K562 (cell line): ENCODE measurements around the gene TBL2. TPM values are rescaled to one million over a fixed set of nuclear protein-coding genes. Genes with fewer than 3 reads are reported as not detected.

Experiments
- CC2D1A ChIP-seq: fragments of 450-650 bp; IDR thresholded peaks from 2 replicates; pipeline ENCODE4 v1.6.1; 2017; ENCODE audit warnings: mild to moderate bottlenecking
- DDX20 ChIP-seq: fragments of 450-650 bp; IDR thresholded peaks from 2 replicates; pipeline ENCODE4 v1.6.1; 2016; ENCODE audit warnings: missing genetic modification characterization, low read depth, mild to moderate bottlenecking, missing compliant biosample characterization, moderate library complexity
- E2F3 ChIP-seq: fragments of 250-450 bp; sonication (Bioruptor Pico); IDR thresholded peaks from 2 replicates; pipeline ENCODE4 v1.4.0; 2020; ENCODE audit warnings: mild to moderate bottlenecking
- ERF ChIP-seq: fragments of 450-650 bp; formaldehyde crosslinking; IDR thresholded peaks from 2 replicates; pipeline ENCODE4 v1.4.0; 2020; ENCODE audit warnings: mild to moderate bottlenecking, mixed read lengths
- MCM3 ChIP-seq: fragments of 450-650 bp; IDR thresholded peaks from 2 replicates; pipeline ENCODE4 v1.6.1; 2016
- MEIS2 ChIP-seq: fragments of 450-650 bp; IDR thresholded peaks from 2 replicates; pipeline ENCODE4 v1.6.1; 2014; ENCODE audit warnings: mild to moderate bottlenecking; ENCODE audit not compliant: partially characterized antibody
- NFE2L1 ChIP-seq: fragments of 450-650 bp; IDR thresholded peaks from 2 replicates; pipeline ENCODE4 v1.6.1; 2016; ENCODE audit warnings: missing genetic modification characterization, low read depth, mild to moderate bottlenecking, missing compliant biosample characterization, moderate library complexity, borderline replicate concordance
- POLR3G ChIP-seq: IDR thresholded peaks from 2 replicates; pipeline ENCODE4 v1.6.1; 2011; ENCODE audit not compliant: insufficient read length, insufficient replicate concordance; ENCODE audit errors: extremely low read depth
- RBFOX2 ChIP-seq: fragments of 200-400 bp; formaldehyde crosslinking; IDR thresholded peaks from 2 replicates; pipeline ENCODE4 v1.6.1; 2017; ENCODE audit warnings: low read depth, mild to moderate bottlenecking, low read length, moderate library complexity
- TCF7L2 ChIP-seq: fragments of 150-350 bp; IDR thresholded peaks from 2 replicates; pipeline ENCODE4 v1.6.1; 2016; ENCODE audit warnings: low read depth, mild to moderate bottlenecking, low read length, moderate library complexity
- TRIM24 ChIP-seq, 2 experiments: fragments of 450-650 bp; IDR thresholded peaks; 2 replicates each; pipeline ENCODE4 v1.6.1; 2016
- XRCC3 ChIP-seq: fragments of 450-650 bp; IDR thresholded peaks from 2 replicates; pipeline ENCODE4 v1.6.1; 2017; ENCODE audit warnings: mild to moderate bottlenecking, moderate library complexity
- ZNF197 ChIP-seq: fragments of 200-800 bp; sonication (Bioruptor generic); IDR thresholded peaks from 2 replicates; pipeline ENCODE4 v1.6.1; 2016; ENCODE audit warnings: low read depth, missing genetic modification characterization, missing compliant biosample characterization
- polyA plus RNA-seq, 8 experiments: library from polyadenylated mRNA; depleted of rRNA in 4 of 8; stranded (reverse) in 5 of 8; unstranded in 3 of 8; fragments of >200 nt; fragmentation: Nextera tagmentation in 2 of 8; fragmentation: Illumina TruSeq in 1 of 8; extraction: Ambion mirVana in 2 of 8; extraction: Trizol in 1 of 8; gene quantifications; 2 replicates each; pipeline versions ENCODE4 v1.2.1 to v1.2.3, GENCODE V29; 2011 to 2014; ENCODE audit warnings: inconsistent platforms in 1 of 8, missing spikeins in 1 of 8
- total RNA-seq, 7 experiments: library from RNA; depleted of rRNA in 6 of 7; stranded (reverse); fragments of >200 nt in 6 of 7; fragmentation: Illumina TruSeq in 2 of 7; extraction: Trizol in 2 of 7; gene quantifications; 2 replicates each; pipeline versions ENCODE4 v1.2.1 to v1.2.3, GENCODE V29; 2011 to 2021; ENCODE audit warnings: low replicate concordance in 1 of 7
- TF ChIP-seq, protein P1 (sequence below): fragments of 450-650 bp; IDR thresholded peaks from 2 replicates; pipeline ENCODE4 v1.6.1; 2016; ENCODE audit warnings: missing biosample characterization, missing genetic modification characterization
- TF ChIP-seq, protein P2 (sequence below), 2 experiments: fragments of 450-650 bp; IDR thresholded peaks; 2 replicates each; pipeline ENCODE4 v1.6.1; 2018; ENCODE audit warnings: mild to moderate bottlenecking in 2 of 2, low read depth in 1 of 2; ENCODE audit not compliant: partially characterized antibody in 2 of 2
- TF ChIP-seq, protein P3 (sequence below): sonication (generic); formaldehyde crosslinking; IDR thresholded peaks from 2 replicates; pipeline ENCODE4 v1.8.1; 2023; ENCODE audit warnings: mild to moderate bottlenecking, missing genetic modification reagents
- TF ChIP-seq, protein P4 (sequence below): fragments of 250-450 bp; sonication (Bioruptor Pico); IDR thresholded peaks from 2 replicates; pipeline ENCODE4 v1.4.0; 2020; ENCODE audit warnings: mild to moderate bottlenecking, moderate library complexity, borderline replicate concordance
- TF ChIP-seq, protein P5 (sequence below): fragments of 250-450 bp; sonication (Bioruptor Pico); IDR thresholded peaks from 2 replicates; pipeline ENCODE4 v1.5.0; 2020; ENCODE audit warnings: mild to moderate bottlenecking

TBL2 gene
- total and polyA plus RNA-seq, 9 of the 15 experiments (the other 6 are each of a cell fraction or from before 2014, with no cell fraction given): 2.5 to 123 (median 49.2) TPM

DNA sequence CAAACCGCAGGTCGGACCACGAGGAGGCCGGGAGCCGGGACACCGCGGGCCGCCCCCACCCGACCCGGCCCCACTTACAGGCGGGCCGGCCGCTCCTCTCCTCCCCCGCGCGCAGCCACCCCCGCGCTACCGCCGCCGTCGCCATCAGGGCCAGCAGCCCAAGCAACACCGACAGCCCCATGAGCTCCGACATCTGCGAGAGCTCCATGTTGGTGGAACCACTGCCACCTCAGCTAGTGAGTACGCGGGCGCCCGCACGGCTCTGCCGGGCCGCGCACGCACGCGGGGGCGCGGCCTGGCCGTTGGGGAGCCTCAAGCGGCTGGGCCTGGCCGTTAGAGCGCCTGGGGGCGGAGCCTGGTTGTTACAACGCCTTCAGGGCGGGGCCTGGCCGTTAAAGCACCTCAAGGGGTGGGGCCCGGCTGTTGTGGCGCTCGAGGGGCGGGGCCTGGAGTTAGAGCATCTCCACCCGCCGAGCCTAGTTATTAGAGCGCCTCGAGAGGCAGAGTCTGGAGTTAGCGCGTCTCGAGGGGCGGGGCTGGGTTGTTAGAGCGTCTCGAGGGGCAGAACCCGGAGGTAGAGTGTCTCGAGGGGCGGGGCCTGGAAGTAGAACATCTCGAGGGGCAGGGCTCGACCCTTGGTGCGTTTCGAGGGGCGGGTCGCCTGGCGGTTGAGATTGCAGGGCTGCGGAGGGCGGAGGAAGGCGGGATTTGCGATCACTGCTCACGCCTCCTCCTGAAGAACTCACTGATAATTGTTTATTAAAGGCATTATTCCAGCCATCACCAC is at the start of gene TBL2 (continued):
- TF ChIP-seq, protein P1, sequence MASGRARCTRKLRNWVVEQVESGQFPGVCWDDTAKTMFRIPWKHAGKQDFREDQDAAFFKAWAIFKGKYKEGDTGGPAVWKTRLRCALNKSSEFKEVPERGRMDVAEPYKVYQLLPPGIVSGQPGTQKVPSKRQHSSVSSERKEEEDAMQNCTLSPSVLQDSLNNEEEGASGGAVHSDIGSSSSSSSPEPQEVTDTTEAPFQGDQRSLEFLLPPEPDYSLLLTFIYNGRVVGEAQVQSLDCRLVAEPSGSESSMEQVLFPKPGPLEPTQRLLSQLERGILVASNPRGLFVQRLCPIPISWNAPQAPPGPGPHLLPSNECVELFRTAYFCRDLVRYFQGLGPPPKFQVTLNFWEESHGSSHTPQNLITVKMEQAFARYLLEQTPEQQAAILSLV (tag): no peak
- TF ChIP-seq, protein P2, sequence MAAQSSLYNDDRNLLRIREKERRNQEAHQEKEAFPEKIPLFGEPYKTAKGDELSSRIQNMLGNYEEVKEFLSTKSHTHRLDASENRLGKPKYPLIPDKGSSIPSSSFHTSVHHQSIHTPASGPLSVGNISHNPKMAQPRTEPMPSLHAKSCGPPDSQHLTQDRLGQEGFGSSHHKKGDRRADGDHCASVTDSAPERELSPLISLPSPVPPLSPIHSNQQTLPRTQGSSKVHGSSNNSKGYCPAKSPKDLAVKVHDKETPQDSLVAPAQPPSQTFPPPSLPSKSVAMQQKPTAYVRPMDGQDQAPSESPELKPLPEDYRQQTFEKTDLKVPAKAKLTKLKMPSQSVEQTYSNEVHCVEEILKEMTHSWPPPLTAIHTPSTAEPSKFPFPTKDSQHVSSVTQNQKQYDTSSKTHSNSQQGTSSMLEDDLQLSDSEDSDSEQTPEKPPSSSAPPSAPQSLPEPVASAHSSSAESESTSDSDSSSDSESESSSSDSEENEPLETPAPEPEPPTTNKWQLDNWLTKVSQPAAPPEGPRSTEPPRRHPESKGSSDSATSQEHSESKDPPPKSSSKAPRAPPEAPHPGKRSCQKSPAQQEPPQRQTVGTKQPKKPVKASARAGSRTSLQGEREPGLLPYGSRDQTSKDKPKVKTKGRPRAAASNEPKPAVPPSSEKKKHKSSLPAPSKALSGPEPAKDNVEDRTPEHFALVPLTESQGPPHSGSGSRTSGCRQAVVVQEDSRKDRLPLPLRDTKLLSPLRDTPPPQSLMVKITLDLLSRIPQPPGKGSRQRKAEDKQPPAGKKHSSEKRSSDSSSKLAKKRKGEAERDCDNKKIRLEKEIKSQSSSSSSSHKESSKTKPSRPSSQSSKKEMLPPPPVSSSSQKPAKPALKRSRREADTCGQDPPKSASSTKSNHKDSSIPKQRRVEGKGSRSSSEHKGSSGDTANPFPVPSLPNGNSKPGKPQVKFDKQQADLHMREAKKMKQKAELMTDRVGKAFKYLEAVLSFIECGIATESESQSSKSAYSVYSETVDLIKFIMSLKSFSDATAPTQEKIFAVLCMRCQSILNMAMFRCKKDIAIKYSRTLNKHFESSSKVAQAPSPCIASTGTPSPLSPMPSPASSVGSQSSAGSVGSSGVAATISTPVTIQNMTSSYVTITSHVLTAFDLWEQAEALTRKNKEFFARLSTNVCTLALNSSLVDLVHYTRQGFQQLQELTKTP (IDR thresholded peaks at IDR 0.05; ENCODE audit: low read depth in 1 of 2, partially characterized antibody in 2 of 2): no peak
- TF ChIP-seq MCM3: no peak
- TF ChIP-seq NFE2L1 (tag): no peak
- TF ChIP-seq, protein P3, sequence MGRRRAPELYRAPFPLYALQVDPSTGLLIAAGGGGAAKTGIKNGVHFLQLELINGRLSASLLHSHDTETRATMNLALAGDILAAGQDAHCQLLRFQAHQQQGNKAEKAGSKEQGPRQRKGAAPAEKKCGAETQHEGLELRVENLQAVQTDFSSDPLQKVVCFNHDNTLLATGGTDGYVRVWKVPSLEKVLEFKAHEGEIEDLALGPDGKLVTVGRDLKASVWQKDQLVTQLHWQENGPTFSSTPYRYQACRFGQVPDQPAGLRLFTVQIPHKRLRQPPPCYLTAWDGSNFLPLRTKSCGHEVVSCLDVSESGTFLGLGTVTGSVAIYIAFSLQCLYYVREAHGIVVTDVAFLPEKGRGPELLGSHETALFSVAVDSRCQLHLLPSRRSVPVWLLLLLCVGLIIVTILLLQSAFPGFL: no peak
- TF ChIP-seq DDX20 (tag): no peak
- TF ChIP-seq MEIS2: no peak
- no peak for TF ChIP-seq POLR3G
- TF ChIP-seq ERF (CRISPR knock-in tag): peak; percentile 87; the same call in 1 of the 2 replicates
- peak; percentile 98 for TF ChIP-seq RBFOX2
- TF ChIP-seq XRCC3: no peak
- no peak for TF ChIP-seq TCF7L2
- TF ChIP-seq E2F3: no peak; the same call in 1 of the 2 replicates
- no peak for TF ChIP-seq ZNF197 (CRISPR knock-in tag)
- TF ChIP-seq CC2D1A: no peak
- TF ChIP-seq, protein P4, sequence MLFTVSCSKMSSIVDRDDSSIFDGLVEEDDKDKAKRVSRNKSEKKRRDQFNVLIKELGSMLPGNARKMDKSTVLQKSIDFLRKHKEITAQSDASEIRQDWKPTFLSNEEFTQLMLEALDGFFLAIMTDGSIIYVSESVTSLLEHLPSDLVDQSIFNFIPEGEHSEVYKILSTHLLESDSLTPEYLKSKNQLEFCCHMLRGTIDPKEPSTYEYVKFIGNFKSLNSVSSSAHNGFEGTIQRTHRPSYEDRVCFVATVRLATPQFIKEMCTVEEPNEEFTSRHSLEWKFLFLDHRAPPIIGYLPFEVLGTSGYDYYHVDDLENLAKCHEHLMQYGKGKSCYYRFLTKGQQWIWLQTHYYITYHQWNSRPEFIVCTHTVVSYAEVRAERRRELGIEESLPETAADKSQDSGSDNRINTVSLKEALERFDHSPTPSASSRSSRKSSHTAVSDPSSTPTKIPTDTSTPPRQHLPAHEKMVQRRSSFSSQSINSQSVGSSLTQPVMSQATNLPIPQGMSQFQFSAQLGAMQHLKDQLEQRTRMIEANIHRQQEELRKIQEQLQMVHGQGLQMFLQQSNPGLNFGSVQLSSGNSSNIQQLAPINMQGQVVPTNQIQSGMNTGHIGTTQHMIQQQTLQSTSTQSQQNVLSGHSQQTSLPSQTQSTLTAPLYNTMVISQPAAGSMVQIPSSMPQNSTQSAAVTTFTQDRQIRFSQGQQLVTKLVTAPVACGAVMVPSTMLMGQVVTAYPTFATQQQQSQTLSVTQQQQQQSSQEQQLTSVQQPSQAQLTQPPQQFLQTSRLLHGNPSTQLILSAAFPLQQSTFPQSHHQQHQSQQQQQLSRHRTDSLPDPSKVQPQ (CRISPR knock-in tag): no peak
- TF ChIP-seq TRIM24 (IDR thresholded peaks at IDR 0.05): no peak
- TF ChIP-seq, protein P5, sequence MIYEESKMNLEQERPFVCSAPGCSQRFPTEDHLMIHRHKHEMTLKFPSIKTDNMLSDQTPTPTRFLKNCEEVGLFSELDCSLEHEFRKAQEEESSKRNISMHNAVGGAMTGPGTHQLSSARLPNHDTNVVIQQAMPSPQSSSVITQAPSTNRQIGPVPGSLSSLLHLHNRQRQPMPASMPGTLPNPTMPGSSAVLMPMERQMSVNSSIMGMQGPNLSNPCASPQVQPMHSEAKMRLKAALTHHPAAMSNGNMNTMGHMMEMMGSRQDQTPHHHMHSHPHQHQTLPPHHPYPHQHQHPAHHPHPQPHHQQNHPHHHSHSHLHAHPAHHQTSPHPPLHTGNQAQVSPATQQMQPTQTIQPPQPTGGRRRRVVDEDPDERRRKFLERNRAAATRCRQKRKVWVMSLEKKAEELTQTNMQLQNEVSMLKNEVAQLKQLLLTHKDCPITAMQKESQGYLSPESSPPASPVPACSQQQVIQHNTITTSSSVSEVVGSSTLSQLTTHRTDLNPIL (CRISPR knock-in tag): no peak
